Karpas-422 (cell line): Measurements from ENCODE around the gene CCL14. TPM values are rescaled to one million over a fixed set of nuclear protein-coding genes. Genes with fewer than 3 reads are reported as not detected.
"Not testable (repeated sequence)": the region's sequence is repeated elsewhere in the genome, so short reads cannot be mapped to it uniquely, and the experiment has no call there.

Experiments
- DNase-seq: peaks from one replicate; pipeline ENCODE4 v3.0.0-alpha.2; 2015
- H2AFZ ChIP-seq: fragments of 200-600 bp; sonication (generic); 2 replicates; pipeline ENCODE4 v1.6.1; 2014; ENCODE audit warnings: antibody characterized with exemption, low read length, mixed read lengths
- H3K27ac ChIP-seq: fragments of 200-600 bp; sonication (generic); 2 replicates; pipeline ENCODE4 v1.5.1; 2014; ENCODE audit warnings: mild to moderate bottlenecking, low read length, moderate library complexity
- H3K27me3 ChIP-seq: fragments of 200-600 bp; sonication (generic); 2 replicates; pipeline ENCODE4 v1.6.1; 2014; ENCODE audit warnings: low read length, mixed read lengths
- H3K36me3 ChIP-seq: fragments of 200-600 bp; sonication (generic); 2 replicates; pipeline ENCODE4 v1.6.1; 2014; ENCODE audit warnings: low read length, mixed read lengths; ENCODE audit not compliant: insufficient read depth
- H3K4me1 ChIP-seq: fragments of 200-600 bp; sonication (generic); 2 replicates; pipeline ENCODE4 v1.6.1; 2014; ENCODE audit warnings: mild to moderate bottlenecking, low read length, mixed read lengths
- H3K4me2 ChIP-seq: fragments of 200-600 bp; sonication (generic); 2 replicates; pipeline ENCODE4 v1.6.1; 2014; ENCODE audit warnings: low read length, low read depth, mild to moderate bottlenecking; ENCODE audit not compliant: poor library complexity, severe bottlenecking
- H3K4me3 ChIP-seq: fragments of 200-600 bp; sonication (generic); 2 replicates; pipeline ENCODE4 v1.5.1; 2014; ENCODE audit warnings: mild to moderate bottlenecking, antibody characterized with exemption, low read length, mixed read lengths
- H3K79me2 ChIP-seq: fragments of 200-600 bp; sonication (generic); 2 replicates; pipeline ENCODE4 v1.6.1; 2014; ENCODE audit warnings: mild to moderate bottlenecking, low read length, mixed read lengths
- H3K9ac ChIP-seq: fragments of 200-600 bp; sonication (generic); 2 replicates; pipeline ENCODE4 v1.6.0; 2014; ENCODE audit warnings: low read length
- H3K9me2 ChIP-seq: fragments of 200-600 bp; sonication (generic), shearing (Covaris generic); replicated peaks from 2 replicates; pipeline ENCODE4 v1.6.0; 2014; ENCODE audit warnings: mild to moderate bottlenecking, low read length, moderate library complexity; ENCODE audit not compliant: insufficient read depth
- H3K9me3 ChIP-seq: fragments of 300-700, 200-600 bp; sonication (generic); 2 replicates; pipeline ENCODE4 v1.6.1; 2014; ENCODE audit warnings: low read length, mixed read lengths
- H4K20me1 ChIP-seq: fragments of 200-600 bp; sonication (generic); 2 replicates; pipeline ENCODE4 v1.6.1; 2014; ENCODE audit warnings: mild to moderate bottlenecking, antibody characterized with exemption, low read length, low read depth; ENCODE audit not compliant: insufficient read depth
- total RNA-seq: library from RNA; depleted of rRNA; stranded (reverse); fragments of >200 nt; shearing (Covaris generic); gene quantifications from 2 replicates; pipeline ENCODE4 v1.2.3, GENCODE V29; 2014; ENCODE audit warnings: low replicate concordance

CCL14 gene
- total RNA-seq, 1 experiment from 2014 or later: not detected

GRCh38 chr17:36001110-36001771 is 14.7 kb upstream of the CCL14 start, which contains the start of gene CCL15:
TSS of gene CCL15 (minus strand) at chr17:36001553. CDS start at chr17:36001492, 61 bp downstream.
- Histone ChIP-seq H3K4me3 (no peak within 1 kb of the TSS), H3K4me2 (no peak within 1 kb of the TSS), H3K79me2 (no peaks in the 10 kb centered on the region), H3K9me3 (no peaks in the 10 kb centered on the region), H4K20me1 (no peaks in the 10 kb centered on the region), H3K9ac (no peak within 1 kb of the TSS), H3K4me1 (no peaks in the 10 kb centered on the region), H3K27me3 (no peaks in the 10 kb centered on the region), H3K9me2 (no peaks in the 10 kb centered on the region), H3K27ac (no peak within 1 kb of the TSS), H2AFZ (no peak within 1 kb of the TSS), H3K36me3 (no peaks in the 10 kb centered on the region)
- no peak for DNase-seq

- Histone ChIP-seq H3K4me1 (peaks cover 2% of the 10 kb centered on the region), H3K4me2 (no peak overlapping the region), H3K9me3 (no peaks in the 10 kb centered on the region), H3K27ac (no peak overlapping the region), H3K4me3 (no peak overlapping the region), H3K27me3 (no peaks in the 10 kb centered on the region), H4K20me1 (no peaks in the 10 kb centered on the region), H3K79me2 (no peaks in the 10 kb centered on the region), H3K9ac (no peak overlapping the region), H3K9me2 (no peaks in the 10 kb centered on the region), H3K36me3 (no peaks in the 10 kb centered on the region), H2AFZ (no peak overlapping the region)
- DNase-seq: no peak
Observed at GRCh38 chr17:36000732-36001109, 14.2 kb upstream of the CCL14 start.

DNA sequence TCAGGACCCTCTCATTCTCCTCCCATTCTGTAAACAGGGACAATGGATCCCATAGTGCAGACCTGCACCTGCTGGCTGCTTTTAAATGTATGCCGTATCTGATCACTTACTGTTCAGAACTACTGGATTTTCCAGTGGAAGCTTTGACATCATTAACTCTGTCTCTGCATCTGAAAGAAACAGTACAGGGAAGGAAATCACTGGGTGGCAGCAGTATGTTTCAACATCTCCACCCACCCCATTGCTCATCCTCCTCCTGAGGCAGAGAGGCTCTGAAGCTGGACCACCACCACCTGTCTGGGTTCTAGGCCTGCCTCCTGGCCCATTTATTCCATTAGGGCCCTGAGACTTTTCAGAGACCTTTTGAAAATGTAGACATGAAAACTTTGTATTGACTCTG is 12.2 kb upstream of the CCL14 start:
- Histone ChIP-seq H3K4me3 (no peak overlapping the region), H3K9me3 (no peaks in the 10 kb centered on the region), H3K4me1 (peaks cover 10% of the 10 kb centered on the region), H3K36me3 (no peaks in the 10 kb centered on the region), H3K27ac (no peak overlapping the region), H2AFZ (no peak overlapping the region), H3K4me2 (no peak overlapping the region), H3K79me2 (no peaks in the 10 kb centered on the region), H3K9me2 (no peaks in the 10 kb centered on the region), H3K27me3 (no peaks in the 10 kb centered on the region), H4K20me1 (no peaks in the 10 kb centered on the region), H3K9ac (no peak overlapping the region)
- no peak for DNase-seq

GRCh38 chr17:35998018-35998545 is 11.6 kb upstream of the CCL14 start:
- Histone ChIP-seq H3K36me3 (no peaks in the 10 kb centered on the region), H3K9me2 (no peaks in the 10 kb centered on the region), H3K4me3 (no peak overlapping the region), H3K9me3 (no peaks in the 10 kb centered on the region), H3K4me2 (no peak overlapping the region), H3K79me2 (no peaks in the 10 kb centered on the region), H3K27ac (no peak overlapping the region), H3K9ac (no peak overlapping the region), H3K4me1 (peaks cover 10% of the 10 kb centered on the region), H3K27me3 (no peaks in the 10 kb centered on the region), H2AFZ (no peak overlapping the region), H4K20me1 (no peaks in the 10 kb centered on the region)
- no peak for DNase-seq

DNA sequence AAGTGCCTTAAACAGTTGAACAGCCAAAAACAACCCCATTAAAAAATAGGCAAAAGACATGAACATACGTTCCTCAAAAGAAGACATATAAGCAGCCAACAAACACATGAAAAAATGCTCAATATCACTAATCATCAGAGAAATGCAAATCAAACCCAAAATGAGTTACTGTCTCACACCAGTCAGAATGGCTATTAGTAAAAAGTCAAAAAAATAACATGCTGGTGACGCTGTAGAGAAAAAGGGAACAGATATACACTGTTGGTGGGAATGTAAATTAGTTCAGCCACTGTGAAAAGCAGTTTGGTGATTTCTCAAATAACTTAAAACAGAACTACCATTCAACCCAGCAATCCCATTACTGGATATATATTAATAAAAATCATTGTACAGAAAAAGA is 8.8 kb upstream of the CCL14 start:
- H3K9me3 ChIP-seq, H3K27me3 ChIP-seq, H3K9ac ChIP-seq, H3K27ac ChIP-seq, H2AFZ ChIP-seq, H3K79me2 ChIP-seq, H4K20me1 ChIP-seq, H3K4me3 ChIP-seq, H3K9me2 ChIP-seq, H3K36me3 ChIP-seq: not testable (repeated sequence)
- Histone ChIP-seq H3K4me1 (peaks cover 10% of the 10 kb centered on the region), H3K4me2 (peak overlapping the region; percentile 32)
- DNase-seq: peak; percentile 48

DNA sequence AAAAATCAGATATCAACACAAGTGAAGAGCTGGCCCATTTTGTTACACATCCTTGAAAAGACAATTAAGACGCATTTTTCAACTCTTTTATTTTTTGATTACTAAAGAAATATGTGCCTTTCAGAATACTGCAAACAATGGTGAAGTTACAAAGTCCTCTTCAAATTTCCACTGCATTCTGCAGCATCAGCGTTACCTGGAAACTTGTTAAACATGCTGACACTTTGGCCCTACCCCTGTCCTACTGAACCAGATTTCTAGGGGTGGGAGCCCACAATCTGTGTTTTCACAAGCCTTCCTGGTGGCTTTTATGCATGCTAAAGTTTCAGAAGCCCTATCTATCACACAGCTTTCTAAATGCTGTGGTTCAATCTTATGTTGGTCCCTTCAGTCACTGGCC is 4.5 kb upstream of the CCL14 start:
- no peaks in the 10 kb centered on the region for H3K36me3 ChIP-seq
- H3K9me3 ChIP-seq: no peaks in the 10 kb centered on the region
- H3K9me2 ChIP-seq: no peaks in the 10 kb centered on the region
- no peak overlapping the region for H3K9ac ChIP-seq
- no peaks in the 10 kb centered on the region for H4K20me1 ChIP-seq
- no peaks in the 10 kb centered on the region for H3K79me2 ChIP-seq
- H2AFZ ChIP-seq: no peak overlapping the region
- H3K4me1 ChIP-seq: peaks cover 10% of the 10 kb centered on the region
- DNase-seq: no peak
- no peak overlapping the region for H3K4me3 ChIP-seq
- H3K27me3 ChIP-seq: peaks cover 4% of the 10 kb centered on the region; the same call in 1 of the 2 replicates
- no peak overlapping the region for H3K27ac ChIP-seq
- H3K4me2 ChIP-seq: no peak overlapping the region

GRCh38 chr17:35988164-35988563 is 1.6 kb upstream of the CCL14 start:
- no peak overlapping the region for H2AFZ ChIP-seq

DNA sequence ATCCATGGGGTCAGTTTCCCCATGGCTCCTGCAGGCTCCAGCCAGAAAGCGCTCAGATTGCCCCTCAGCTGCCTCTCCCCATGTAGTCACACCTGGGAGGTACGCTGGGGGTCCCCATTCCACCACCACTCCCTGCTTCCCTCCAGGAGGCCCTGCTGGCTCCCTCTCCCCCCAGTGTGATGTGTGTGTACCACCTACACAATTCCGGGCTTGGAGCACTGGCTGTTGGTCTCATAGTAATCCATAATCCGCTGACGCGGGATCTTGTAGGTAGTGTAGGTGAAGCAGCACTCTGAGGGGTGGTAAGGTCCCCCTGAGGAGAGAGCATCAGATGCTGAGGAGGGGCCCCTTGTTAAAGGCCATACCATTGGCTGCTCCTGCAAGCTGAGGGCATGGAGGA is 2.4 kb downstream of the CCL14 start:
- DNase-seq: no peak
- H3K4me2 ChIP-seq: no peak overlapping the region
- no peak overlapping the region for H3K4me3 ChIP-seq
- H2AFZ ChIP-seq: no peak overlapping the region
- H3K27me3 ChIP-seq: peaks cover 4% of the 10 kb centered on the region; the same call in 1 of the 2 replicates
- no peaks in the 10 kb centered on the region for H3K4me1 ChIP-seq
- H3K9ac ChIP-seq: no peak overlapping the region
- H3K36me3 ChIP-seq: no peaks in the 10 kb centered on the region
- no peaks in the 10 kb centered on the region for H3K79me2 ChIP-seq
- H4K20me1 ChIP-seq: no peaks in the 10 kb centered on the region
- H3K9me3 ChIP-seq: no peaks in the 10 kb centered on the region
- H3K27ac ChIP-seq: no peak overlapping the region
- H3K9me2 ChIP-seq: no peaks in the 10 kb centered on the region

More at GRCh38 chr17:35988164-35988563, 1.6 kb upstream of the CCL14 start:
- Histone ChIP-seq H3K79me2 (no peaks in the 10 kb centered on the region), H3K27ac (no peak overlapping the region), H3K4me1 (no peaks in the 10 kb centered on the region), H4K20me1 (no peaks in the 10 kb centered on the region), H3K9me3 (no peaks in the 10 kb centered on the region), H3K27me3 (peaks cover 4% of the 10 kb centered on the region; the same call in 1 of the 2 replicates), H3K9ac (no peak overlapping the region), H3K36me3 (no peaks in the 10 kb centered on the region), H3K4me3 (no peak overlapping the region), H3K4me2 (no peak overlapping the region), H3K9me2 (no peaks in the 10 kb centered on the region)
- DNase-seq: no peak
